ENCODE results near the gene PLSCR5.

The PLSCR5 gene, protein sequence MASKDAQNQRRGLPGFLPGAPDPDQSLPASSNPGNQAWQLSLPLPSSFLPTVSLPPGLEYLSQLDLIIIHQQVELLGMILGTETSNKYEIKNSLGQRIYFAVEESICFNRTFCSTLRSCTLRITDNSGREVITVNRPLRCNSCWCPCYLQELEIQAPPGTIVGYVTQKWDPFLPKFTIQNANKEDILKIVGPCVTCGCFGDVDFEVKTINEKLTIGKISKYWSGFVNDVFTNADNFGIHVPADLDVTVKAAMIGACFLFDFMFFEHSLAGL
- total RNA-seq: 0 reads per million in 3 experiments

DNA sequence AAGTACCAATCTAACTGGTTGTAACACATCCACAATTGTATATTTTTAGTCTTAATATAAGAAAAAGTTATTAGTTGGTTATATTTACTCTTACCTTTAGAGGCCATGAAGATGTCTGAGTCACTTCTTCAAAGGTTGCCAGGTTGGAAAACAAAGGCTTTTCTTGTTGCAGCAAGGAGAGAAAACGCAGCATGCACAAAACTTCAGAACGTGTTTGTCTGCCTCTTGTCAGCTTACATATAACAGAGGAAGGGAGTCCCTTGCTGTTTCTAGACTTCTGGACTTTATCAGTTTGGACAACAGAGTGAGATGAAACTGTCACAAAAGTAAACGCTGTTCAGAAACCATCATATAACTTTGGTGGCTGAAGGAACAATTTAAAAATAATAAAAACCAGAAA, at the start of gene PLSCR5:
Gene PLSCR5, minus strand, starts transcription at position 241 of the 400 bp plus-strand sequence. Its CDS starts 134 bp downstream, at position 107.
- DNase-seq: no peak

DNA sequence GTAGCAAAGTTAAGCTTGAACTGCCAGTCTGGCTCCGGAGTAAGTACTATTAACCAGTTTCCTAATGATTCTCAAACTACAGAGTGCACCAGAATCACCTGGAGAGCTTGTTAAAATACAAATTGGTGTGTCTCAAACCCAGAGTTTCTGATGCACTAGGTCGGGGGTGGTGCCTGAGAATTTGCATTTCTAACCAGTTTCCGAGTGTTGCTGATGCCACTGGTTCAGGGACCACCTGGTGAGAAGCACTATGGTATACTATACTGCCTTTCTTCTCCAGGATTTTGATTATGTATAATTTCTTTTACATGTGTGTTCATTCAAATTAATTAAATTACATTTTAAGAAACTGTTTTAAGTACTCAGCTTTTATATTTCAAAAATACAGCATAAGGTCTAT, 48.8 kb upstream of the PLSCR5 start:
- DNase-seq: no peak

DNA sequence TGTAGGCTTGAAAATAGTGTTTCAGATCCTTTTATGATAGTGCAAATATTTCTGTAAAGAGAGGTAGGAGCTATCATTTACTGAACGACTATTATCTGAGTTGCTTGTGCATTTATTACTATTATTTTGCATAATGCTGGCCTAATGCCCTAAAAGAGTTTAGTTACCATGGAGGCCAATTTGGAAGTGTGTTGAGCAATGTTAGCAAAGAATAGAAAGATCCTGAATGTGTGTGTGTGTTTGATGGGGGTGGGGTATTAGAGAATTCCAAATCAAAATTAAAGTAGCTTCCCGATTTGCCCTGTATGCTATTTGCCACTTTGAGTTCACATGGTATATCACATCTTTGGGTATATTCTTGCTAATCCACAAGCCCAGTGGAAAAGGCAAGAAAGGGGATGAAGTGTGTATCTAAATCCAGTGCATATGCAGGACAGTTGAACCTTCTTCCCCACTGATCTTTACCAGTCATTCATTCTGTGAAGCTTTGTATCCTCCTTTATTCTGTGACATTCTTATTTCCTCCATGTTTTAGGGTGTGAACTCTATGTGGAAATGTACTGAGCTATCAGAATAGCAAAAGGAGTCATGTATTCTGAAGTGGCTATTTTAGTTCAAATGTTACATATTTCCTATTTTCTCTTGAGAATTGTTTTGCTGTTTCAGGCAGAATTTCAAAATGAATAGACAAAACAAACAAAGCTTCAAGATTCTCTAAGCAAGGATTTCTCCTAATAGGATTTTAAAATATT, 45.7 kb upstream of the PLSCR5 start:
- DNase-seq: no peak

DNA sequence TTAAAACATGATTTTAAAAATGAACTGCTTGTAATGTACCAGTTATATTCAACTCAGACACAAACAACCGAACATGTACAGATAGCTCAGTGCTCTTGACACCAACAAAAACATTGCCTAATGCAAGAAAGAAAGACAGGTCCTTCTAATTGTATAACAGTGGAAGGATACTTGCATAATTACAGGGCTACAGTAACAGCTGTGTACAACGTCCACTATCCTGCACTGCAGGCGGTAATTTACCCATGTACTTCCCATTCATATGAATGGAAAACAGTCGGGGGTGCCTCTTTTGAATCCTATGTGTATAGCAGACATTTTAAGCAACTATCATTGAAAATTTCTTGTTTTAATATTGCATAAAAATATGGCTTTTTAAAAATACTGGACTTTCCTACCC, 41.1 kb upstream of the PLSCR5 start:
- DNase-seq: no peak

DNA sequence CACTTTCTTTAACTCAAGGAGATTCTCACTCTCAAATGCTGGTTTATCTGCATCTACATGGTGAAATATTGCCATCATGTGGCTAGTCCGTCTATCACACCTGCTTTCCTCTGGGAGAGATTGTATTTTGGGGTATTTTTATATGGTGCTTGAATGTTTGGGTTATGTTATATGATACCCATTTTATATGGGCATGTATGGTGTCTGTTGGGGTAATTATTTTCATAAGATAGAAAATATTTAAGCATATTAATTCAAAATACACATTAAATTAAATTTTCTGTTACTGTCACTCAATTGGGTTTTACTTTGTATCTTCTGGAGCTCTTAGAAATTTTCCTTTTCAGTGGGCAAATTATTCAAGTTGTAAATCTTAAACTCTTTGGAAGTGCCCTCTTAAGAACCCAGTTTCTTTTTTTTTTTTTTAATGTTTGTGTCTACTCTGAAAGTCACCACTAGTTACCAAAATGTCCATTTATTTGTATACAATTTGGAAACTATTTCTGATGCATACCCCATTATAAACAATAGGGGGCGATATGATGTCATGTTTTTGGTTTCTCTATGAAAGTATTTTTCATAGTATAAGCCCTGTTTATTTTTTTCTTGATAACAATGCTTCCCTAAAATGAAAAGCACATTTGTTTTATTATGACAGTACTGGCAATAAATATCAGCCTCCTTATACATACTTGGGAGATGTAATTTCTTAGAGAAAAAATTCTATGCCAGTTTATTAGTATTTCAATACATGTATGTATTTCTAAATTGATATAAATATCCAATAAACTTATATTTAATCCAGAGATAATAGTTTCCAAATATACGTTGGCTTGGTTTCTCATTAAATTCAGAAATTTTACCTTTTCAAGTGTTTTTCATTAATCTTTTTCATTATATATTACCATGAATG, 36.1 kb upstream of the PLSCR5 start:
- no peak for DNase-seq

DNA sequence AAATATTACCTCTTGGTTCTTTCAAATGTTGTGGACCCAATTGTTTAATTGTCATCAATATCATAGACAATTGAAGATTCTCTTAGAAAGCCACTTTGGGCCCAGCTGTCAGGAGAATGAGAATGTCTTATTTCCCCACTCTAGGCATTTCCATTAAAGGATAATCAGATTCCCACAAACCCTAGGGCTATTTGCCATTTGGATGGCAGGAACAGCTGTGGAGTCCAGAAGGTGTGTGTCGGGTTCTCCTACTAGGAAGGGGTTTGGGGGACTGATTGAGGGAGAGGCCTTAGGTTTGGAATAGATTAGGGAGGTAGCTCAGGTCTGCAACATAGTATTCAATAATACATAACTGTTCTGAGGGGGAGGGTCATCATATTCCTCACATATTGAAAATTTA, 35.2 kb upstream of the PLSCR5 start:
- no peak for DNase-seq

DNA sequence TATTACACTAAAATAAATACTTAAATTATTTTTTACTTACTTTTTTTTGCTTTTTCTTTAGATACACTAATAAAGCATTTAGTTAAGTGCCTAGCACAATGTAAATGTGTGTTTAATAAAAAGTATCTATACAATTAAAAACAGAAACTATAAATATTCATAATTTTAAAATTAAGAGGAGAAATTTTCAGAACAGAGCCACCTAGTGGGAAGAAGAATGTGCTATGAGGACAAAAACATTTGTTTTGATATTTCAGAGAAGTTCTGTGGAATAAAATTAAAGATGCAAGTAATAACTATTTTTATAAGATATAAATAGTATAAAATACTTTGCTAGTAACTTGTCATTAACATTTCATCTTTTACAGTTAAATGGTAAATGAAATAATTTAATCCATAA, 33.6 kb upstream of the PLSCR5 start:
- no peak for DNase-seq

DNA sequence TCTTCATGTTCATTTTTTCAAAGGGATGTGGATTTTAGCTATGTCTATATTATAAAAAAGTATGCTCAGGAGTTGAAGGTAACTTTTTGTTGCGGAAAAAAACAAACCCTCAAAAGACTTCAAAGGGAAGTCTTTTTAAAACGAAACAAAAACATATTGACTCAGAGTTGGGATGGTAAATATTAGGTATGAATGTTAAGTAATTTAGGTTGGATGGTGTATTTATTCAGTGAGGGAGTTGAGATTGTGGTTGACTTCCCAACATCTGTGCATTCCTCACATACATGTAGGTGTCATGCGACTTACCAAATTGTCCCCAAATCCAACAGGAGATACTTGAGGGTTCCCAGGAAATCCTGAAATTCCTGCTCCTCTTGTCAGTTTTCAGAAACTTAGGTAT, 32.7 kb upstream of the PLSCR5 start:
- DNase-seq: no peak

DNA sequence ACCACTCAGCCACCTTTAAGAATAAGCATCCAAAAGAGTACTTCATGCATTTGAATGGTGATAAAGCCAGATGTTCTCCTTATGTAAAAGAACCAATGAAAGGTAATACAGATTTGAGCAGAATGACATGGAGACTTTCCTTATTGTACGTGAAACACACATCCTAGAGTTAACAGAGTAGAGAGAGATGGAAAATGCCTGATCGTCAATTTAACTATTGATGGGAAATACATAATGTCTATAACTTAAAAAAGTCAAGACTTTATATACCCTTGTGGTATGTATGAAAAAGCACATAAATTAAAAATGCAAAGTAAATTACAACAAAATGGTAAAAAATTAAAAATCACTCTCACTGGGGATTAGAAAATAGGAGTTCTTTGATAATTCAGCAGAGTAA, 31.7 kb upstream of the PLSCR5 start:
- DNase-seq: no peak

DNA sequence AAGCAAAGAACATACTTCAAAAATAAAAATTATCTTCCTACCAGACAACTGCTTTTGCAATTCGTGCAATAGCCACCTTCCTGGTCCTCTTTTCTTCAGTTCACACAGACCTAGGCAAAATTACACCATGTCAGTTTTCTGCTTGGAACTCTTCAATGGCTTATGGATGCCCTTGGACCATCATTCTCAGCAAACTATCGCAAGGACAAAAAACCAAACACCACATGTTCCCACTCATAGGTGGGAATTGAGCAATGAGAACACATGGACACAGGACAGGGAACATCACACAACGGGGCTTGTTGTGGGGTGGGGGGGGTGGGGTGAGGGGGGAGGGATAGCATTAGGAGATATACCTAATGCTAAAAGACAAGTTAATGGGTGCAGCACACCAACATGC, 29.2 kb upstream of the PLSCR5 start:
- no peak for DNase-seq

DNA sequence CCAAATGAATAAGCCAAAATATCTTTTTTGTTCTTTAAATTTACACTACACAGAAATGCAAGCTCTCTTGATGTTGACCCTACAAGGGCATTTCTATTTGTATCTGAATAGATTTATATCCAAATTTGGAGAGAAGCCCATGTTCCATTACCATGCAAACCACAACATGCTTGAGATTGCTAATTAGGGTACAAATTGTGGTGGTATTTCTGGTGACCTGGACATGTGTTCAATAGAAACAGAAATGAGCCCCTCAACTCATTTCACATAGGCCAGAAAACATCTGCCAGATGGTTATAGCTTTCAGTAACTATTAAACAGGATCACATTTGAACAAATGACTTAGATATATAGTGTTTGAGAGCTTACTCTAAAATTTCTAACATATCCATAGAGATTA, 23.5 kb upstream of the PLSCR5 start:
- DNase-seq: no peak

DNA sequence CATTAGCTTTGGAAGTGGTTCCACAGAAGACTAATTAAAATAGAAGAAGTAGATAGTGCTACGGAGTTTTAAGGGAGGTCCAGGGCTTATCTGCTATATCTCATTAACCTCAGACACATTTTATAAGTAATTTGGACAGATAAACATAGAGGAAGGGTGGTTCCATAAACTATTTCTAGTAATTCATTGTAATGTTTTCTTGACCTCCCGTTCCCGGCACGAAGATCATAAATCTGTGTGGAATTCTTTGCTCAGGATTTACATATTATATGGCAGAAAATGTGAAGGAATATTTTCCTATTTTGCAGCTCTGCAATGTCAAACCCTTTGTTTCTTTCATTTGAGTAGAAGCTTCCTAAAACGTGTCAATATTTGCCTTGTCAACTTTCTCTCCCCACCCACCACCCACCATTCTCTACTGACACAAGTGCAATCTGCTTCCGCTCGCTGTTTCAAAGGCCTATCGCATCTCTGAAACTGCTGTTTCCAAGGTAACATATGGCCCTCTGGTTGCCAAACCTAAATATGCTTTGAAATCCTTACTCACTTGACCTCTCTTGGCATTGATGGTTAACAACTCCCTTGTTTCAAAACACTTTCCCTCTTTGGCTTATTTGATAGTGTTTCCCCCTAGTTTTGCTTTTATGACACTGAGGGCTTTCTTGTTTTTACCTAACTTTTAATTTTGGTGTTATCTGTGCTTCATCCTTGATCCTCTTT, 21.4 kb upstream of the PLSCR5 start:
- no peak for DNase-seq

DNA sequence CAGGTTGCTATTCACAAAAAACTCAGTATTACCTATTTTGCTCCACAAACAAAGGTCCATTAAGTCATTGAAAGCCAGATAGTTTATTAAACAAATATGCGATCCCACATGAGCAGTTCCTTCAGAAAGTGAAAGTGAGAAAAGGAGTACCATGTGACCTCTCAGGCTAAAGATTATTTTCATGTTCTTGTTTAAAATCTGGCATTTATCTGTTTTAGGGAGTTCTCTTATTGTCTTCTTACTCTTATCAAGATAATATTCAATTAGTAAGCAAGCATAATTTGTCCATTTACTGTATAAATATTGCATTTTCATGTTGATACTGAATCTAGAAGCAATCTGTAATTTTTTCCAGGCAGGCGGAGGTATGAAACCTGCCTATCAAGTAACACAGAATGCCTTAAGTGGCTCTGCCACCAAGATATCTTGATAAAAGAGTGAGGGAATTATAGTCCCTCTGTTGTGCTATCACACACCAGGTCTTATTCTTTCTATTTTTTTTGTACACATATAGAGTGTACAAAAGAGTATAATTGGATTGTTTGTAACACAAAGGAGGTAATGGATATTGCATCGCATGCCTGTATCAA, 20.1 kb upstream of the PLSCR5 start:
- no peak for DNase-seq

DNA sequence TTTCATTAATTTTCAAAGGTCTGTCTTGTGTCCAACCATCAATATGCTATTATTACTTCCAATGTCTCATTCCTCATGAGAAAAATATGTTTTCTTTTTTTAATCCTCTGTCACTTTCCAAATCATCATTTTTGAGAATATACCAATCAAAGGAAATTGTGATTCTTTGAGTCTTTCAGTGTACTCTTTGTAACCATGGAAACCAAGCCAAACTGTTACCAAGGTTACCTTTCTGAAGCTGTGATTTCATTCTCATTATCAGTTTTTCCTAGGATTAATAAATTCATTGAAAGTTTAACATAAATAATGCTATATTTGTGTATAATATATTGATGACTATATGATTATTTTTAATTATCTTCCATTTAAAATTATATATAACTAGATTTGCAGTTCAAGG, 16.6 kb upstream of the PLSCR5 start:
- DNase-seq: no peak

DNA sequence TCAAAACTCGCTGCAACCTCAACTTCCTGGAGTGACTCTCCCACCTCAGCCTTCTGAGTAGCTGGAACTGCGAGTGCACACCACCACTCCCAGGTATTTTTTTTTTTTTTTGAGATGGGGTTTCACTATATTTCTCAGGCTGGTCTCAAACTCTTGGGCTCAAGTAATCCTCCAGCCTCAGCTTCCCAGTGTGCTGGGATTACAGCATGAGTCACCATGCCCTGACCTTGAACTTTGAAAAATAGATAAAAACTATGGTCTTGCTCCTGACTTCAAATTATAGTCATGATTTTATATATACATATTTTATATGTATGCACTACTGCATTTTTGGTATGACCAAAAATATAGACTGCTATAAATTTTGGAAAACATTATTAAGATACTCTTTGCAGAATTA, 6.9 kb upstream of the PLSCR5 start:
- no peak for DNase-seq

DNA sequence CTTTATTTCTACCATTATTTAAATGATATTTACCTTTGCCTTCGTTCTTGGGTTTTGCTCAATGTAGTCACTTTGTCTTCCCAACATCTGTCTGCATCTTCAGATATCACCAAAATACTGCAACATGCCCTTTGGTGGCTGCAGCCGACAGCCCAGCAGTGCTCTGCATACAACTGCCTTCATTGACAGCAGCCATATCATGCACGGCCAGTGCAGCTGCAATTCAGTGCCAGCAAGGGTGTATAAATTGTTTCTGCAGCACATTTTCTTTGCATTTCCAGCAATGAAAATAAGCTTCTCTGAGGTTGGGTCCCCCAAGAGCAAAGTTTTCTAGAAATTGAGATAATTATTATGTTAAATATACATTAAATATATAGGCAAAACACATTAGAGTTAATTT, 6.0 kb upstream of the PLSCR5 start:
- DNase-seq: no peak

DNA sequence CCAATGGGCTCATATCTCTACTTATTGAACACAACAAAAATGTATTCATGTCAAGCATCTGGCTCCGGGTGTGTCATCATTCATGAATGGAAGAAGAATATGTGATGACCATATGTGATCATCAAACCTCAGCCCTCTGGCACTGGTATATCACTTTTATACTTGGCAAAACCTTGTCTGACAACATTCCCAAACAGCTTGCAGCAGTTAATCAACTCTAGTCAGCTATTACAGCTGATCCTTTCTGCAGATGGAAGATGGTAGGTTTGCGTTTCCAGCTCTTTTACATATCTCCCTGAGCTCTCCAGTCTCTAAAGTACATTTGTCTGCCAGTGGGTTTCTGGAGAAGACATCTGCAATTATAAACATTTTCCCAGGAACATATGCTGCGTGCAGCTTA, 6.6 kb downstream of the PLSCR5 start:
- no peak for DNase-seq

DNA sequence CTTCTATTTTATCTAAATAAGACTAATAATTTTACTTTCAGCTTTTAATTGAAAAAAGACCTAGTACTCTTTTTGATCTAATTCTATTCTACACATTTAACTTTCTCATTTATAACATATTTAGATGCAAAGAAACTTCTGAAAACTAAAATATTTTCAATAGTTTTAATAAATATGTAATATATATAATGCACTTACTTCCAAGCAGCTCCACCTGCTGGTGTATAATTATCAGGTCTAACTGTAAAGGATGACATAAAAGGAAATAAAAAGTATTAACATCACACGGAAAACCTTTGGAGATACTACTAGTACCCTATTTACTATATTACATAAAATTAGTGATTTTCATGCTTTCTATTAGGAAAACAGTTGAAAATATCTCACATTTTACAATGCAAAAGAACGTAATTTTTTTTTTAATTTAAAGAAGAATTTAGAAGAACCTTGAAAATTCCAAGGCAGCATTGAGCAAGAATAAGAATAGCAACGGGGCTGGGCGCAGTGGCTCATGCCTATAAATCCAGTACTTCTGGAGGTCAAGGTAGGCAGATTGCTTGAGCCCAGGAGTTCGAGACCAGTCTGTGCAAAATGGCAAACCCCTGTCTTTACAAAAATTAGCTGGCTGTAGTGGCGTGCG, 10.2 kb downstream of the PLSCR5 start:
- no peak for DNase-seq

DNA sequence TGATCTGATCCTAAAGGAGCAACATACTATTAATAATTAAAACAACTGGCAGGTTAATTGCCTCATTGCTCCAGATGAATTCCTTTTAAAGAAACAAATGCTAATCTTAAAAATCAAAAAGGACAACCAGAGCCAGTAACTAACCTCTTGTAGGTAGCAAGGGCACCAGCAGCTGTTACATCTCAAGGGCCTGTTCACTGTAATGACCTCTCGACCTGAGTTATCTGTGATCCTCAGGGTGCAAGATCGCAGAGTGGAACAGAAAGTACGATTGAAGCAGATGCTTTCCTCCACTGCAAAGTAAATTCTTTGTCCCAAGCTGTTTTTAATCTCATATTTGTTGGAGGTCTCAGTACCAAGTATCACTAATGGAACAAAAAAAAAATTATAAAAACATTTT, 11.4 kb downstream of the PLSCR5 start:
- DNase-seq: no peak

DNA sequence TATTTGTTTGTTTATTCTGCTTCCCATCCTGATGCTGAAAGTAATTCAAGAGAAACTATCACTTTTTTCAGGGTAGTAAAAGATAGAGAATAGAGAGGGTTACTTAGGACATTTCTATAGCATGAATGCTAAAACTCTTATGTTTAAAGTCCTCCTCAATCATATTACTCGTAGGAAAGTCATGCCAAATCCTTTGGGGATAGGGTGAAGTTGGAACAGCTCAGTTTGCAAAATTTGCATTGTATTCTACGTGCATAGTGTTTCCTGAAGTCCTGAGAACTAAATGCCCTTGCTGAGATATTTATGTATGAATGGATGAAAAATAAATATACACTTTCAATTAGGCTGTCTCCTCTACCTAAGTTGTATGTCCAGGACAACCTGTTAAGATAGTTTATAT, 14.6 kb downstream of the PLSCR5 start:
- no peak for DNase-seq

DNA sequence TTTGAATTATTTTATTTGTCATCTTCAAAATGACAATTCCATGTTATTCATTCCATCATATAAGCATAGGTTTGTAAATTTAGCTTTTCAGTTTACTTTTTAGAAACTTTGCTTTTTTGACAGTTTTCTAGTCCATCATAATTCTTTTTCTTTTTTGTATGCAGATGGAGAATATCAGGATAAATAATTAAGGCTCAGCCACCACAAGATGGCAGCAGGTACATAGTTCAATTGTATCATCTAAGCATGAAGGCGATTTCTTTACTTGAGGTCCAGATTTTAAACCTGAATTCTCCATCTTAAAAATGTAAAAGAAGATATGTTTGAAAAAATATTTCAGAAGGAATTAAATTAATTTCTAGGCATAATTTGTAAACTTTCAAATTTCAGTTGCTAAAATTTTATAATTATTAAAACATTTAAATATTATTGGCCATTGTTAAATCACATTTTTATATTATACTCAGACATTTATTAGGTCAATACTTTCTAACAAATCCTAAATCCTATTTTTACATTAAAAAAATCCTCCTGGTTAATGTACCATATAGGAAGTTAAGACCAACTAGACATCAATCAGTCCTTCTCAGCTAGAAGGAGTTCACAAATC, 15.1 kb downstream of the PLSCR5 start:
- DNase-seq: no peak

DNA sequence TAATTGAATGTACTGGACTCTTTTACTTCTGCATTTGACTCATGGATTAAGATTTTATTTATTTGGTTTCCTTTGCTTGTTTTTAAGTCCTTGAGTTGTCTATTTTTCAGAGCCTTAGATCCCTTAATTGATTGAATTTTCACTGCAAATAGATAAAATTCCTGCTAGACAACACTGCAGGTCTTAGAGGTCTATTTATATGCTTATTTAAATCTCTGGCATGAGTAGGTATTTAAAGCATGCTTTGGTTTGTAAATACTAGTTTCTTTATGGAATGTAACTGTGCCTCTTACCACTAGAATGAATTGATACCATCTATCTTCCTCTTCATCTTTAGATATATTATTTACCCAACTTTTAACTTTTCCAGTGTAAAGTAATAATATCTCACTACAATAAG, 20.0 kb downstream of the PLSCR5 start:
- DNase-seq: no peak

All from central memory CD4-positive, alpha-beta T cell (primary cell).